ENCODE measurements around the gene BICD2.

The BICD2 gene

DNA sequence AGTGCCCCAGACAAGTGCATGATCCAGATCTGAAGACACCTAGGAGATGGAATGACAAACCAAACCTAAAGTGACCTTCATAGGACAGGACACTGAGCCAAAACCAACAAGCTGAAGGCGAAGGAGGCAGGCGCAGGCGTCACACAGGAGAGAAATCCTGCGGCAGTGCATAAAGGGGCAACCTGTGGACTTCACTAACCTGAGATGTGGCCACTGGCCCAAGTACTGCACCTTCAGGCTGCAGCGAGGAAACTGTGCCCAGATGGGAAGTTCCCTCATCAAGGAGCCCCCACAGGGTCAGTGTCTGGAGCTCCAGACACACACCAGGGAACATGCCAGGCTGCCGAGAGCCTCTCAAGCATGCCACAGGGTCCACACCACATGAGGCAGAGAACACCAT lies 98.4 kb downstream of the BICD2 start:
- no peak for DNase-seq

DNA sequence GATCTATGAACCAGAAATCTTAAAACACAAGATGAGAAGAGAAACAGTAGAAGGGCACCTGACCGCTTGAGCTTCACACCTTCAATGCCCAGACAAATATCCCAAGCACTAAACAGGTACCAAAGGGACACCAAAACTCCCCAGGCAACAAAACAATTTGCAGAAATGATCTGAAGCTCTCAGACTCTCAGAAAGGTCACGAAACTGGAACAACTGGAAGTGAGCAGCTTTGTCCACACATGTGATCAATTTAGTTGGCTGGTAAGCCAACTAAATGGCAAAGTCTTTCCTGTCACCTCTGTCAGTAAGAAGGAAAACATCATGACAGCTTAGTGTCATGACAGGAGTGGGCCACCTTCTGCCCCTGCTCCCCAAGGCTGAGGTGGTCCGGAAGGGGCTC lies 98.8 kb downstream of the BICD2 start:
- DNase-seq = no peak

- peak; percentile 18 for DNase-seq
Measured at GRCh38 chr9:92664394-92665152, 100.1 kb downstream of the BICD2 start.

GRCh38 chr9:92663951-92664350 lies 100.7 kb downstream of the BICD2 start:
- no peak for DNase-seq

DNA sequence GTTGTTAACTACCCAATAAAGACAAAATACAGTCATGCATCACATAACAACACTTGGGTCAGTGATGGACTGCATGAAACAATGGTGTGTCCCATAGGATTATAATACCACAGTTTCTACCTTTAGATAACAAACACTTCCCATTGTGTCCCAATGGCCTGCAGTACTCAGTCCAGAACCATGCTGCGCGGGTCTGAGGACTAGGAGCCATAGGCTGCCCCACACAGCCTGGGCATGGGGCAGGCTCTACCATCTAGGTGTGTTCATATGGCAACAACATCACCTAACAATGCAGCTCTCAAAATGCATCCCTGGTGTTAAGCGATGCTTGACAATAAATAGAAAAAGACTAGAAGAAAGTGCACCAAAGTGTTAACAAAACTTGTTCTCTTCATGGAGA lies 101.5 kb downstream of the BICD2 start:
- no peak for DNase-seq

GRCh38 chr9:92661743-92662142 lies 102.9 kb downstream of the BICD2 start:
- DNase-seq = no peak

Data from CD4-positive, alpha-beta T cell treated with Interleukin-10 for 1 hour (primary cell).